22Rv1 (cell line): ENCODE results near the gene ANO7.

Experiments used
- CTCF ChIP-seq: fragments of 450-650 bp; IDR thresholded peaks from 2 replicates; pipeline ENCODE4 v1.5.1; 2017; ENCODE audit warnings: mild to moderate bottlenecking
- ZFX ChIP-seq: fragments of 450-650 bp; IDR thresholded peaks from 2 replicates; pipeline ENCODE4 v1.6.1; 2017; ENCODE audit warnings: antibody characterized with exemption, borderline replicate concordance

GRCh38 chr2:241182531-241183133, 5.8 kb upstream of the ANO7 start:
- TF ChIP-seq CTCF (no peak), ZFX (no peak)
